ENCODE data around the gene SEC61A1.

DNA sequence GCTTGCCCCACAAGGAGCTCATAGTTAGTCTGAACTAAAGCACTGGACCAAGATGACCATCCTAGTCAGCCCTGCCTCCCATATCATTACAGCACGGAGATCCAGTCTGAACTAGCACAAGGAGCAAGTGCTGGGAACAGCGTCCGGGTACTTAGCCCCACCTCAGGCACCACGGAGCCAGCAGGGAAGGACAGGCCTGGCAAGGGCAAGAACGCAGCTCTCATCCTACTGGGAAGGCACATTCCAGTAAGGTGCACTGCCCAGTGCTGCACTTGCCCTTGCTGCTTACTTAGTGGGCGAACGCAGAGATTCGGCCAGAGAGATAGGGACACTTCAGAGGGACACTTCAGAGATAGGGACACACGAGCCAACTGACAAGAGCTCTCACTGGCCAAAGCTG lies 27.6 kb downstream of the SEC61A1 start:
- TF ChIP-seq, protein P1, sequence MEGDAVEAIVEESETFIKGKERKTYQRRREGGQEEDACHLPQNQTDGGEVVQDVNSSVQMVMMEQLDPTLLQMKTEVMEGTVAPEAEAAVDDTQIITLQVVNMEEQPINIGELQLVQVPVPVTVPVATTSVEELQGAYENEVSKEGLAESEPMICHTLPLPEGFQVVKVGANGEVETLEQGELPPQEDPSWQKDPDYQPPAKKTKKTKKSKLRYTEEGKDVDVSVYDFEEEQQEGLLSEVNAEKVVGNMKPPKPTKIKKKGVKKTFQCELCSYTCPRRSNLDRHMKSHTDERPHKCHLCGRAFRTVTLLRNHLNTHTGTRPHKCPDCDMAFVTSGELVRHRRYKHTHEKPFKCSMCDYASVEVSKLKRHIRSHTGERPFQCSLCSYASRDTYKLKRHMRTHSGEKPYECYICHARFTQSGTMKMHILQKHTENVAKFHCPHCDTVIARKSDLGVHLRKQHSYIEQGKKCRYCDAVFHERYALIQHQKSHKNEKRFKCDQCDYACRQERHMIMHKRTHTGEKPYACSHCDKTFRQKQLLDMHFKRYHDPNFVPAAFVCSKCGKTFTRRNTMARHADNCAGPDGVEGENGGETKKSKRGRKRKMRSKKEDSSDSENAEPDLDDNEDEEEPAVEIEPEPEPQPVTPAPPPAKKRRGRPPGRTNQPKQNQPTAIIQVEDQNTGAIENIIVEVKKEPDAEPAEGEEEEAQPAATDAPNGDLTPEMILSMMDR (conservative IDR thresholded peaks at IDR 0.05; ENCODE audit: low read length), result no peak
- TF ChIP-seq EZH2phosphoT487 (IDR thresholded peaks at IDR 0.05; ENCODE audit: borderline replicate concordance), result no peak

Measured in Loucy (cell line).